ENCODE measurements around the gene PSME2. TPM values are rescaled to one million over a fixed set of nuclear protein-coding genes. Genes with fewer than 3 reads are reported as not detected.

The PSME2 gene
- total RNA-seq, 1 experiment from 2014 or later: 126 TPM

DNA sequence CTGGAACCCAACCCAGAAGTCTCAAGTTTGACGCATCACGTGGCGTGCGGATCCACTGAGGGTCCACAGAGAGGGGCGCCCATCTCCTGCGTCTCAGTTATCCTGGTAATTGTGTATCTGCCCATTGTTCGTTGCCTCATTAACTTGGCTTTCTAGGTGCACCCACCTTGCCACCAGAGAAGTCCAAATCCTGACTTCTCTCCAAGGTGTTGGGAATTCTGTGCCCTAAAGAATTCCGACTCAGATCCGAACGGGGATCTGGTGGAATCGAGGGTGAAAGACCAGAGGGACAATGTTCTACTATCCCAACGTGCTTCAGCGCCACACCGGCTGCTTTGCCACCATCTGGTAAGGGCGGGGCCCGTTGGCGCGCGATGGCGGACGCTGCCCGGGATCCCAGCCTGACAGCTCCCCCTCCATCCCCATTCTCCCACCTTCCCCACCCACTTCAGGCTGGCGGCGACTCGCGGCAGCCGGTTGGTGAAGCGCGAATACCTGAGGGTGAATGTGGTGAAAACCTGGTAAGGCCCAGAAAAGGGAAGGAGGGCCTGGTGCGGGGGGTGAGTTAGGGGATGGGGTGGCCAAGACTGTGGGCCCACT is 26.0 kb upstream of the PSME2 start:
- no peaks in the 10 kb centered on the region for H3K9me3 ChIP-seq (ENCODE audit: control insufficient read depth, low read depth, low read length)
- H2BK5ac ChIP-seq (ENCODE audit: insufficient read length, low read length): no peak overlapping the region
- no peak overlapping the region for H2AFZ ChIP-seq (ENCODE audit: low read length)
- no peaks in the 10 kb centered on the region; the same call in 1 of the 2 replicates for H3K27me3 Mint-ChIP-seq (ENCODE audit: low read depth)
- no peak overlapping the region for H3T11ph ChIP-seq (ENCODE audit: low read length)
- H2BK12ac ChIP-seq (ENCODE audit: insufficient read length, low read depth, low read length): no peak overlapping the region
- peaks cover 5 to 13% of the 10 kb centered on the region in 2 experiments; a peak in 3 of 4 replicates for H3K4me1 Mint-ChIP-seq
- H3K9ac ChIP-seq (ENCODE audit: extremely low read depth, insufficient read length, low read length): peak overlapping the region; percentile 3
- H3K4me3 Mint-ChIP-seq: peak overlapping the region; percentile 75 to 80
- H3K14ac ChIP-seq (ENCODE audit: insufficient read depth, low read length): no peak overlapping the region
- H3K4ac ChIP-seq (ENCODE audit: low read depth, low read length): no peak overlapping the region
- TF ChIP-seq, protein P1, sequence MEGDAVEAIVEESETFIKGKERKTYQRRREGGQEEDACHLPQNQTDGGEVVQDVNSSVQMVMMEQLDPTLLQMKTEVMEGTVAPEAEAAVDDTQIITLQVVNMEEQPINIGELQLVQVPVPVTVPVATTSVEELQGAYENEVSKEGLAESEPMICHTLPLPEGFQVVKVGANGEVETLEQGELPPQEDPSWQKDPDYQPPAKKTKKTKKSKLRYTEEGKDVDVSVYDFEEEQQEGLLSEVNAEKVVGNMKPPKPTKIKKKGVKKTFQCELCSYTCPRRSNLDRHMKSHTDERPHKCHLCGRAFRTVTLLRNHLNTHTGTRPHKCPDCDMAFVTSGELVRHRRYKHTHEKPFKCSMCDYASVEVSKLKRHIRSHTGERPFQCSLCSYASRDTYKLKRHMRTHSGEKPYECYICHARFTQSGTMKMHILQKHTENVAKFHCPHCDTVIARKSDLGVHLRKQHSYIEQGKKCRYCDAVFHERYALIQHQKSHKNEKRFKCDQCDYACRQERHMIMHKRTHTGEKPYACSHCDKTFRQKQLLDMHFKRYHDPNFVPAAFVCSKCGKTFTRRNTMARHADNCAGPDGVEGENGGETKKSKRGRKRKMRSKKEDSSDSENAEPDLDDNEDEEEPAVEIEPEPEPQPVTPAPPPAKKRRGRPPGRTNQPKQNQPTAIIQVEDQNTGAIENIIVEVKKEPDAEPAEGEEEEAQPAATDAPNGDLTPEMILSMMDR (conservative IDR thresholded peaks at IDR 0.05): no peak
- no peak overlapping the region for H2BK15ac ChIP-seq (ENCODE audit: low read depth, low read length)
- H3K79me1 ChIP-seq (ENCODE audit: insufficient read depth, low read depth, low read length, poor library complexity, severe bottlenecking): no peaks in the 10 kb centered on the region
- no peak overlapping the region for H4K91ac ChIP-seq (ENCODE audit: insufficient read length, low read depth, low read length)
- peak overlapping the region in 1 of 3 experiments; percentile 35; a peak in 1 of 7 replicates for H3K27ac Mint-ChIP-seq
- H3K4me1 ChIP-seq (ENCODE audit: insufficient read depth, low read length): no peaks in the 10 kb centered on the region
- peak overlapping the region; percentile 48 for H3K4me2 ChIP-seq (ENCODE audit: insufficient read depth, insufficient read length, low read length)
- H4K5ac ChIP-seq (ENCODE audit: insufficient read length, low read depth, low read length): no peak overlapping the region
- DNase-seq: peak; percentile 39
- peaks cover 10% of the 10 kb centered on the region for H3K23me2 ChIP-seq (ENCODE audit: insufficient read length, low read depth, low read length, poor library complexity, severe bottlenecking)
- H2BK20ac ChIP-seq (ENCODE audit: low read depth, low read length, poor library complexity, severe bottlenecking): no peak overlapping the region
- WGBS (ENCODE audit: extremely low coverage, insufficient read length, low lambda C conversion rate): no CpG with 5 or more reads among the region's 30 CpGs
- no peak overlapping the region for H4K8ac ChIP-seq (replicated peaks; ENCODE audit: insufficient read length, low read depth, low read length)
- H3K79me2 ChIP-seq (ENCODE audit: insufficient read depth, low read length): no peaks in the 10 kb centered on the region
- H3K36me3 Mint-ChIP-seq (ENCODE audit: insufficient read depth in 1 of 3, low read depth in 3 of 3): peaks cover 6 to 25% (median 23%) of the 10 kb centered on the region in 3 experiments; a peak in 6 of 7 replicates
- no peak overlapping the region for H3K23ac ChIP-seq (ENCODE audit: insufficient read length, low read depth, low read length)
- H2BK120ac ChIP-seq (ENCODE audit: low read depth, low read length, poor library complexity, severe bottlenecking): no peak overlapping the region
- H4K20me1 ChIP-seq (ENCODE audit: control insufficient read depth, insufficient read depth, insufficient read length): no peaks in the 10 kb centered on the region
- no peaks in the 10 kb centered on the region; a peak in 1 of 5 replicates for H3K9me3 Mint-ChIP-seq
- no peak overlapping the region for H2AK5ac ChIP-seq (ENCODE audit: insufficient read length, low read length)
- H3K56ac ChIP-seq (ENCODE audit: insufficient read length, low read depth, low read length): no peak overlapping the region
- no peak overlapping the region for H3K27ac ChIP-seq (ENCODE audit: insufficient read length, low read depth, low read length)
- H3K27me3 ChIP-seq (ENCODE audit: insufficient read depth, low read length): no peaks in the 10 kb centered on the region
- no peak overlapping the region for H3K18ac ChIP-seq (ENCODE audit: insufficient read length, low read depth, low read length)
